ENCODE measurements around the gene HYI.
"Not testable (repeated sequence)": the region's sequence is repeated elsewhere in the genome, so short reads cannot be mapped to it uniquely, and the experiment has no call there.

HYI gene

GRCh38 chr1:43425045-43425444, 28.7 kb downstream of the HYI start:
- Mint-ChIP-seq H3K36me3 (ENCODE audit: insufficient read depth) (peaks cover 32% of the 10 kb centered on the region), H3K4me1 (peaks cover 11% of the 10 kb centered on the region), H3K27ac (ENCODE audit: low read depth) (no peak overlapping the region), H3K4me3 (no peak overlapping the region), H3K9me3 (no peaks in the 10 kb centered on the region), H3K27me3 (no peaks in the 10 kb centered on the region)
- DNase-seq (ENCODE audit: low spot score in 2 of 2) = no peak
- ATAC-seq (replicated peaks; ENCODE audit: extremely low read depth, poor library complexity, severe bottlenecking) = no peak

- DNase-seq (ENCODE audit: low spot score in 2 of 2) (no peak), ATAC-seq (replicated peaks; ENCODE audit: extremely low read depth, poor library complexity, severe bottlenecking) (no peak)
- no peak overlapping the region for H3K27ac Mint-ChIP-seq (ENCODE audit: low read depth)
Measured at GRCh38 chr1:43423672-43424550, 29.8 kb downstream of the HYI start.

GRCh38 chr1:43422995-43423671, 30.6 kb downstream of the HYI start:
- Mint-ChIP-seq H3K27me3 (no peaks in the 10 kb centered on the region), H3K4me3 (no peak overlapping the region), H3K36me3 (ENCODE audit: insufficient read depth) (peaks cover 31% of the 10 kb centered on the region), H3K4me1 (peaks cover 11% of the 10 kb centered on the region), H3K27ac (ENCODE audit: low read depth) (peak overlapping the region; percentile 2), H3K9me3 (no peaks in the 10 kb centered on the region)
- ATAC-seq (replicated peaks; ENCODE audit: extremely low read depth, poor library complexity, severe bottlenecking) (no peak), DNase-seq (ENCODE audit: low spot score in 2 of 2) (no peak)

More at GRCh38 chr1:43423672-43424550, 29.8 kb downstream of the HYI start:
- no peaks in the 10 kb centered on the region for H3K27me3 Mint-ChIP-seq
- H3K4me3 Mint-ChIP-seq = no peak overlapping the region
- H3K9me3 Mint-ChIP-seq = no peaks in the 10 kb centered on the region
- H3K4me1 Mint-ChIP-seq = peaks cover 11% of the 10 kb centered on the region
- peaks cover 35% of the 10 kb centered on the region for H3K36me3 Mint-ChIP-seq (ENCODE audit: insufficient read depth)

GRCh38 chr1:43421976-43422750, 31.6 kb downstream of the HYI start:
- ATAC-seq (replicated peaks; ENCODE audit: extremely low read depth, poor library complexity, severe bottlenecking) (no peak), DNase-seq (ENCODE audit: low spot score in 2 of 2) (no peak)
- H3K4me1 Mint-ChIP-seq = peaks cover 11% of the 10 kb centered on the region
- H3K27ac Mint-ChIP-seq (ENCODE audit: low read depth) = no peak overlapping the region
- no peaks in the 10 kb centered on the region for H3K9me3 Mint-ChIP-seq
- no peaks in the 10 kb centered on the region for H3K27me3 Mint-ChIP-seq
- H3K4me3 Mint-ChIP-seq = no peak overlapping the region
- H3K36me3 Mint-ChIP-seq (ENCODE audit: insufficient read depth) = peaks cover 24% of the 10 kb centered on the region

GRCh38 chr1:43421396-43421795, 32.3 kb downstream of the HYI start:
- no peak for ATAC-seq (replicated peaks; ENCODE audit: extremely low read depth, poor library complexity, severe bottlenecking)

GRCh38 chr1:43420874-43421273, 32.9 kb downstream of the HYI start:
- Mint-ChIP-seq H3K4me3 (no peak overlapping the region), H3K4me1 (peaks cover 11% of the 10 kb centered on the region), H3K36me3 (ENCODE audit: insufficient read depth) (peaks cover 15% of the 10 kb centered on the region), H3K27me3 (no peaks in the 10 kb centered on the region), H3K9me3 (no peaks in the 10 kb centered on the region), H3K27ac (ENCODE audit: low read depth) (no peak overlapping the region)
- ATAC-seq (replicated peaks; ENCODE audit: extremely low read depth, poor library complexity, severe bottlenecking) (no peak), DNase-seq (ENCODE audit: low spot score in 2 of 2) (no peak)

More at GRCh38 chr1:43421396-43421795, 32.3 kb downstream of the HYI start:
- peaks cover 11% of the 10 kb centered on the region for H3K4me1 Mint-ChIP-seq
- peaks cover 17% of the 10 kb centered on the region for H3K36me3 Mint-ChIP-seq (ENCODE audit: insufficient read depth)
- H3K4me3 Mint-ChIP-seq = no peak overlapping the region
- no peaks in the 10 kb centered on the region for H3K9me3 Mint-ChIP-seq
- H3K27me3 Mint-ChIP-seq = no peaks in the 10 kb centered on the region
- no peak for DNase-seq (ENCODE audit: low spot score in 2 of 2)
- no peak overlapping the region for H3K27ac Mint-ChIP-seq (ENCODE audit: low read depth)

GRCh38 chr1:43419627-43420425, 33.9 kb downstream of the HYI start:
- ATAC-seq (replicated peaks; ENCODE audit: extremely low read depth, poor library complexity, severe bottlenecking) (no peak), DNase-seq (ENCODE audit: low spot score in 2 of 2) (no peak)
- Mint-ChIP-seq H3K9me3 (no peaks in the 10 kb centered on the region), H3K4me1 (peaks cover 13% of the 10 kb centered on the region), H3K4me3 (no peak overlapping the region), H3K27me3 (no peaks in the 10 kb centered on the region), H3K36me3 (ENCODE audit: insufficient read depth) (peaks cover 14% of the 10 kb centered on the region), H3K27ac (ENCODE audit: low read depth) (peak overlapping the region; percentile 40)

- Mint-ChIP-seq H3K4me1 (peaks cover 16% of the 10 kb centered on the region), H3K27ac (ENCODE audit: low read depth) (no peak overlapping the region), H3K9me3 (no peaks in the 10 kb centered on the region), H3K4me3 (no peak overlapping the region), H3K27me3 (no peaks in the 10 kb centered on the region), H3K36me3 (ENCODE audit: insufficient read depth) (peaks cover 14% of the 10 kb centered on the region)
- DNase-seq (ENCODE audit: low spot score in 2 of 2) (no peak), ATAC-seq (replicated peaks; ENCODE audit: extremely low read depth, poor library complexity, severe bottlenecking) (no peak)
Measured at GRCh38 chr1:43418858-43419257, 34.9 kb downstream of the HYI start.

- no peak for DNase-seq (ENCODE audit: low spot score in 2 of 2)
- H3K27ac Mint-ChIP-seq (ENCODE audit: low read depth) = no peak overlapping the region
- no peak overlapping the region for H3K4me3 Mint-ChIP-seq
- peaks cover 6% of the 10 kb centered on the region for H3K4me1 Mint-ChIP-seq
- H3K36me3 Mint-ChIP-seq (ENCODE audit: insufficient read depth) = peaks cover 20% of the 10 kb centered on the region
- no peak for ATAC-seq (replicated peaks; ENCODE audit: extremely low read depth, poor library complexity, severe bottlenecking)
- H3K27me3 Mint-ChIP-seq = no peaks in the 10 kb centered on the region
- H3K9me3 Mint-ChIP-seq = no peaks in the 10 kb centered on the region
Measured at GRCh38 chr1:43415901-43416300, 37.8 kb downstream of the HYI start.

- Mint-ChIP-seq H3K36me3 (ENCODE audit: insufficient read depth) (peaks cover 18% of the 10 kb centered on the region), H3K27me3 (no peaks in the 10 kb centered on the region), H3K4me3 (no peak overlapping the region), H3K4me1 (peaks cover 6% of the 10 kb centered on the region), H3K9me3 (no peaks in the 10 kb centered on the region), H3K27ac (ENCODE audit: low read depth) (peak overlapping the region; percentile 72)
- peak; percentile 72 for ATAC-seq (replicated peaks; ENCODE audit: extremely low read depth, poor library complexity, severe bottlenecking)
- peak; percentile 53 to 55 for DNase-seq (ENCODE audit: low spot score in 2 of 2)
Measured at GRCh38 chr1:43414634-43415223, 39.0 kb downstream of the HYI start.

GRCh38 chr1:43413426-43413825, 40.3 kb downstream of the HYI start:
- H3K36me3 Mint-ChIP-seq (ENCODE audit: insufficient read depth) = peaks cover 26% of the 10 kb centered on the region
- H3K4me1 Mint-ChIP-seq = peaks cover 12% of the 10 kb centered on the region
- not testable (repeated sequence) for H3K27me3 Mint-ChIP-seq; ATAC-seq (replicated peaks; ENCODE audit: extremely low read depth, poor library complexity, severe bottlenecking); DNase-seq (ENCODE audit: low spot score in 2 of 2); H3K9me3 Mint-ChIP-seq; H3K27ac Mint-ChIP-seq (ENCODE audit: low read depth); H3K4me3 Mint-ChIP-seq
